NOMO-1 (cell line): ENCODE measurements around the gene SERTAD4.
"Not testable (repeated sequence)": the region's sequence is repeated elsewhere in the genome, so short reads cannot be mapped to it uniquely, and the experiment has no call there.

Source experiments
- DNase-seq, 2 experiments: peaks; one replicate each; lab custom pipeline; 2025; ENCODE audit not compliant: unreplicated experiment in 2 of 2; lab: John Stamatoyannopoulos, UW

Gene SERTAD4

GRCh38 chr1:210257698-210258529 lies 25.3 kb downstream of the SERTAD4 start:
- no peak for DNase-seq

DNA sequence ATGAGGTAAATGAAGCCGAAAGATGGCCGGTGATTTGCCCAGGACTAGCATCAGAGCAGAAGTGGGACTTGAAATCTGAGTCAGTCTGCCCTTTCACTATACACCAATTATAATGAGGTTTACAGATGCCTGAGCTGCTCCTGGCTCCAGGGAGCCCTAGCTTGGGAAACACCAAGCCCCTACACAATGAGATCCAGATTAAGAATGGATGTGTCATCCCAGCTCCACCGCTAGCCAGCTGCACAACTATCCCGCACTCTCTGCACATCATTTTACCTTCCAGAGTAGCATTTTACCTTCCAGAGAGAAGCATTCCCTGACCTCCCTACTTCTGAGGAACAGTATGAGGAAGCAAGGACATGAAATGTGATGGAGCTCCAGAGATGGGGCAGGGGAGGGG lies 27.0 kb downstream of the SERTAD4 start:
- DNase-seq: no peak

DNA sequence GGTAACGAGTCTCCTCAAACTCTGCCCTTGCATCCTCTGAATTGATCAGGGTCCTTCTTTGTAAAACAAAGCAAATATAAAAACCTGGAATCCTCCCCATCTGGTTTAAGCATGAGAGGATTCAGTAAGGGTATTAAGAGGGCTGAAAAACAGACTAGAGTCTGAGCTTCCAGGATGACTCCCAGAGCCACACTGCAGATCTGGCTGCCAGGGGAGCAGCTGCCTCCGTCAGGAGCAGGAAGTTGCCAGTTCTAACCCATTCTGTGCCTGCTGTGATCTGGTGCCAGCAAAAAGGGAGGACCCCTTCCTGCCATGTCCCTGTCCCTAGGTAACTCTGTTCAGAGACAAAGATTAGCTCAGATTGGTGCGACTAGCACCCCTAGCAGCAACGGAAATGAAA lies 27.5 kb downstream of the SERTAD4 start:
- DNase-seq: no peak

DNA sequence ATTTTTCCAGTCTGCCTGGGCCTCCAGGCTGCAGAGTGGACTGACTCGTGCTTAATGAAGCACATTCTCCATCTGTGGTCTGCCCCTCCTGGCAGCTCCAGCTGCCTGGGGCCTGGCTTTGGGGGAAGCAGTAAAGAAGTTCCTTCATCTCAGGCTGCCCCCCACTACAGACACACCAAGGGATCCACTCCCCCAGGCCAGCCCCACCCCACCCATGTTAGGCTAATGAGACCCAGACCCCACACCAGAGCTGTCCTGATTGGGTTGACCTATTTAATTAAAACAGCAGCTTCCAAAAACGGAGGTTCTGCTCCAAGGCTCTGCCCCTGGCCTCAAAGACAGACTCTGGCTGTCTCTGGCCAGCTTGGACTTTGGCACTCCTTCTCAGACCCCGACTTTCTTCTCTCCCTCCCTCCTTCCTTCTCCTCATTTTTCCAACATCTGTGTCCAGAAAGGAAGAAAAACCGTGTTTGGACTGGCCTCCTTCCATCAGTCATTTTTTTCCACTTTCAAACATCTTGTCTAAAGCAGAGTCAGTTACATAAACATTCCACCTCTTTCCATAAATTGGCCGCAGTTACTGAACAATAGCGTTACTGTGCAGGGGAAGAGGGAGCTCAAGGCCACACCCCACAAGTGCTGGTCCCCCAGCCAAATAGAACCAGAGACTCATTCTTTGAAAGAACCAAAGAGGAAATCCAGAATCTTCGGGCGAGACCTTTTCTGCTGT lies 29.7 kb downstream of the SERTAD4 start:
- no peak for DNase-seq

- no peak for DNase-seq
These were observed 30.3 kb downstream of the SERTAD4 start for GRCh38 chr1:210262897-210263272.

DNA sequence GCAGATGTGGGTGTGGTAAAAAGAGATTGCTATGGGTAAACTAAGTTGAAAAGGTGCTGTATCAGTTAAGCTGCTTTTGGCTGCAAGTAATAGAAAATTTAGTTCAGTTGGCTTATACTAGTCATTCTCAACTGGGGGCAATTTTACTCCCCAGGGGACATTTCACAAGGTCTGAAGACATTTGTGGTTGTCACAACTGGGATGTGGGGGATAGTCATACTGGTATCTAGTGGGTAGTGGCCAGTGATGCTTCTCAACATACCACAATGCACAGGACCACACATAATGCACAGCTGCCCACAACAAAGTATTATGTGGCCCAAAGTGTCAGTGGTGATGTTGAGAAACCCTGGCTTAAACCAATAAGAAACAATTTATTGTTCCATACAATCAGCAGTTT lies 31.4 kb downstream of the SERTAD4 start:
- DNase-seq: no peak

DNA sequence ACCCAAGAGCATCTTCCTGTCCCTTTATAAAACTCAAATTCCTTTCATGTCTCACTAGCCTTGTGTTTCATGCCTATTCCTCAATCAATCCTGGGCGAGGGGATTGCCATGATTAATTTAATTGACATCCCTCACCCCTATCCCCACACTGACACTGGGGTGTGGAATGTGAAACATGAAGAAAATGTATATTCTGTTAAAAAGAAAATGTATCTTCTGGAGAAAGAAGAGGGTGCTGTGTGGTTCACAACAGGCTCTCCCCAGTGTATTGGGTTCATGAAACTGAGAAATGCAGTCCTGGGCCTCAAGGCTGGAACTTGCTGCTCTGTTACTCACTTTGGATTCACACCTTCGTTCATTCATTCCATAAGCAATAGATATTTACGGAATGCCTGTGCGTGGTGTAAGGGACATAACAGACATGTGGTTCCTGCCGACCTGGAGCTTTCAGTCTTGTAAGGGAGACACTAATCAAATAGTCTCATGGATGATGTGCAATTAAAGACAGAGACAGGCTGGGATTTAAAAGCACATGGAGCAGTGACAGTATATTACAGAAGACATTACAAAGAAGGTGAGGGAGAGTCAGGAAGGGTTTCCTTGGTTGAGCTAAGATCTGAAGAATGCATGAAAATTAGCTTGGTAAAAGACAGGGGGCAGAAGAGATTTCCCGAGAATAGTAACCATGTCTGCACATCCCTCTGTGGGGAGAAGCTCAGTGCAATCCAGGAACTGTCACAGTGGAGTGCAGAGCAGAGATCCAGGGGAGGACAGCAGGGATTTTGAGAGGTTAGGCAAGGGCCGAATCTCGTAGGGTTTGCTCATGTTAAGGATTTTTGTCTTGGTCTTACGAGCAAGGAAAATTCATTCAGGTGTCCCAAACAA lies 32.1 kb downstream of the SERTAD4 start:
- no peak for DNase-seq

GRCh38 chr1:210265392-210265955 lies 32.9 kb downstream of the SERTAD4 start:
- DNase-seq: not testable (repeated sequence)

- no peak for DNase-seq
These were observed 37.4 kb downstream of the SERTAD4 start for GRCh38 chr1:210269981-210270380.

DNA sequence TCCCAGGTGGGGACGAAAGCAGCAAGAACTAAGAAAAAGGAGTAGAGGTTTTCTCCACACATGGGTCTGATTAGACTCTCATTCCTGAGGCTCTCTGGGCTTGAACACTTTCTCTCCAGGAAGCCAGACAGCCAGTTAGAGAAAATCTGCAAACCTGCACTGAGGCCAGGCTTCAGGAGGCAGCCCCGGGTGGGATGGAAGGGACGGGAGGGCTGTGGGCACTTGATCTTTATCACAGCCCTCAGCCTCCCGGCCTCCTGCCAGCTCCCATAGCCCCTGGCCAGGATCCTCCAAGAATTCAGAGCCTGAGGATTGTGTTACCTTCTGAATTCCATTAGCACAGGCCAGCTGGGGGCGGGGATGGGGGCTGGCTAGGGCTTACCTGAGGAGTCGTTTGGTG lies 40.1 kb downstream of the SERTAD4 start:
- no peak for DNase-seq

GRCh38 chr1:210280221-210280620 lies 47.6 kb downstream of the SERTAD4 start:
- DNase-seq: no peak

- no peak for DNase-seq
These were observed 55.5 kb downstream of the SERTAD4 start for GRCh38 chr1:210288116-210288515.

DNA sequence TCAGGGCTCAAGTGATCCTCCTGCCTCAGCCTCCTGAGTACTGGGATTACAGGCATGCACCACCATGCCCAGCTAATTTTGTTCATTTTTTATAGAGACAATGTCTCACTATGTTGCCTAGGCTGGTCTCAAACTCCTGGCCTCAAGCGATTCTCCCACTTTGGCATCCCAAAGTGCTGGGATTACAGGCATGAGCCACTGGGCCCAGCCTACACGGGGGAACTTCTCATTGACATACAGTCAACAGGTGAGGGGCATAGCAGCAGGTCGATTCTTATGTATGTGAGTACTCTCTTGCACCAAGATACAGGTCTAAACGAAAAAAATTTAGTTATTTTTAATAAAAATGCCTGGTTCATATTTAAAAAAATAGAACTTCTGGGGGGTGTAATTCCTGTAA lies 56.7 kb downstream of the SERTAD4 start:
- DNase-seq: no peak

GRCh38 chr1:210291081-210291764 lies 58.6 kb downstream of the SERTAD4 start:
- no peak for DNase-seq

DNA sequence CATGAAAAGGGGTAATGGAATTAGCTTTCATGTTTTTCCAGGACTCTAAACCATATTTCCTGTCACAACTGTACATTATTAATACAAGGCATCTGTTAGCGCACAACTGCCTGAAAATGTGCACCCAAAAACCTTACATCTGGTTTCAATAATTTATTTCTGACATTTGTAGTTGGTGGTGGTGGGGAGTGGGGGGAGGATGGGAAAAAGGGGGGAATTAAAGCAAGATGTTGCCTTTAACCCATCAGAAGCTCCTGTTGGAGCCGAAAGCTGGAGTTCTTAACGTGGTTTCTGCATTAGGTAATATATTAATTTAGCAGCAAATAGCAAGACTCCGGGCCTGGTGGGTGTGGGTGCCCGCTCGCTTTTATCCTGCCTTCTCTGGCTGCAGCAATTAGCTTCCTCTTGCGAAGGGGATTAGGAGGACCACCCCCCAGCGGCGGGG lies 59.2 kb downstream of the SERTAD4 start:
- DNase-seq: no peak

GRCh38 chr1:210292231-210292871 lies 59.8 kb downstream of the SERTAD4 start:
- DNase-seq: no peak

DNA sequence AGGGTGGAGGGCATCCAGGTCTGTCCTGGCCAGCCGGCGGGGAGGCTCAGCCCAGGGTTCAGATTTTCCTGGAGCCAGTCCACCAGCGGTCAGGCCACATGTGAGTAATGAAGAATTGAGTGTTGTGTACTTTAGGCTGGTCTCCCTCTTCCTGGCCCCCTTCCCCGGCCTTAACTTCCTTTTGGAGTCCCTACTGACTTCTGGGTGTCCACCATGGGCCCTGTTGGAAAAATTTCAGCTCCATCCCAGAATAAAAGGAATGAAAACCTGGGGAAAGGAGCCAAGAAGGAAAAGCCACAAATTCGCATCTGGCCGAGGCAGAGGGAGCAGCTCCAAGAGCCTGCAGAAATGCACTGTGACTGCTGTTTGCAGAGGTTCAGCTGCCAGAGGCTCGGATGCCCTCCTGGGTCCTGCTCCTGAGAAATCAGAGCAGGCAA lies 60.6 kb downstream of the SERTAD4 start:
- DNase-seq: no peak

DNA sequence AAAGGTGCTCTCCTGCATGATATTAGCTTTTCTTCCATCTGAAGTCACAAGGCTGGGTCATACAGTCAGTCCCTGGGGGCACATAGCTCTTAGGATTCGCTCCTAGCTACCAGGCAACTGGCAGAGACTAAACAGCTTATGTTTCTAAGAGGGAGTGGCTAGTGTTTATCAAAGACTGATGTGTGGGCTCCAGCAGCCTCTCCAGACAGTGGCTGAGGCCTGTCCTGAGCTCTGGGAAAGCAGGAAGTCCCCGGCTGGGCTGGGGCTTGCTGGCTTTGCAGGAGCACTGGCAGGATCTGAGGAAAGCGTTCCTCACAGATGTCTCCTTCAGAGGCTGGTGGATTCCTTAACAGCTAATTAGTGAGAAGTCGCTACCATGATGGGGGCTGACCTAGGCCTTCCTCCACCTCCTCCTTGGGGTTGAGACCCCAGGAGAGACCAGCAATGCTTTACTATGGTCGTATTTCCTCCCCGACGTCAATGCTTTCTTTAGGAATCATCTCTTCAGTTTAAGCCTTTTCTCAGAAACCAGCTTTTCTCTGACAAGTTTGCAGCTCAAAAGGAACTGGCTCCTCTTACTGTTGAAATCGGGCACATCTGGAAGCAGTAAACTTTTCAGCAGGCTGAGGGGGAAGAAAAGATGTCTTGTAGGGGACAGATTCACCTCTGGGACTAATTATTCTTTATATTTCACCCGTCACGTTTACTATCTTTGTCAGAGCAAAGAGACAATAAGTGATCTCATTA lies 62.6 kb downstream of the SERTAD4 start:
- no peak for DNase-seq
